GM06990 (cell line): ENCODE measurements around the gene EXPH5.
"Not testable (repeated sequence)": the region's sequence is repeated elsewhere in the genome, so short reads cannot be mapped to it uniquely, and the experiment has no call there.

Source experiments
- DNase-seq: peaks from one replicate; pipeline ENCODE4 v3.0.0-alpha.2; 2011; ENCODE audit not compliant: insufficient read length; ENCODE audit errors: extremely low read depth
- H3K27me3 ChIP-seq: replicated peaks from 2 replicates; pipeline ENCODE4 v1.6.0; 2011; ENCODE audit warnings: low read length; ENCODE audit not compliant: control insufficient read depth, insufficient read depth
- H3K36me3 ChIP-seq: 2 replicates; pipeline ENCODE4 v1.5.1; 2011; ENCODE audit warnings: low read length; ENCODE audit not compliant: control insufficient read depth, insufficient read depth
- H3K4me3 ChIP-seq: replicated peaks from 2 replicates; pipeline ENCODE4 v1.5.1; 2011; ENCODE audit warnings: low read depth, mild to moderate bottlenecking, control low read depth, low read length
- CTCF ChIP-seq: IDR thresholded peaks from 2 replicates; pipeline ENCODE4 v1.5.1; 2011; ENCODE audit warnings: low read length, control low read depth, mild to moderate bottlenecking, inconsistent platforms; ENCODE audit not compliant: insufficient read depth, poor library complexity, severe bottlenecking

EXPH5 gene, protein sequence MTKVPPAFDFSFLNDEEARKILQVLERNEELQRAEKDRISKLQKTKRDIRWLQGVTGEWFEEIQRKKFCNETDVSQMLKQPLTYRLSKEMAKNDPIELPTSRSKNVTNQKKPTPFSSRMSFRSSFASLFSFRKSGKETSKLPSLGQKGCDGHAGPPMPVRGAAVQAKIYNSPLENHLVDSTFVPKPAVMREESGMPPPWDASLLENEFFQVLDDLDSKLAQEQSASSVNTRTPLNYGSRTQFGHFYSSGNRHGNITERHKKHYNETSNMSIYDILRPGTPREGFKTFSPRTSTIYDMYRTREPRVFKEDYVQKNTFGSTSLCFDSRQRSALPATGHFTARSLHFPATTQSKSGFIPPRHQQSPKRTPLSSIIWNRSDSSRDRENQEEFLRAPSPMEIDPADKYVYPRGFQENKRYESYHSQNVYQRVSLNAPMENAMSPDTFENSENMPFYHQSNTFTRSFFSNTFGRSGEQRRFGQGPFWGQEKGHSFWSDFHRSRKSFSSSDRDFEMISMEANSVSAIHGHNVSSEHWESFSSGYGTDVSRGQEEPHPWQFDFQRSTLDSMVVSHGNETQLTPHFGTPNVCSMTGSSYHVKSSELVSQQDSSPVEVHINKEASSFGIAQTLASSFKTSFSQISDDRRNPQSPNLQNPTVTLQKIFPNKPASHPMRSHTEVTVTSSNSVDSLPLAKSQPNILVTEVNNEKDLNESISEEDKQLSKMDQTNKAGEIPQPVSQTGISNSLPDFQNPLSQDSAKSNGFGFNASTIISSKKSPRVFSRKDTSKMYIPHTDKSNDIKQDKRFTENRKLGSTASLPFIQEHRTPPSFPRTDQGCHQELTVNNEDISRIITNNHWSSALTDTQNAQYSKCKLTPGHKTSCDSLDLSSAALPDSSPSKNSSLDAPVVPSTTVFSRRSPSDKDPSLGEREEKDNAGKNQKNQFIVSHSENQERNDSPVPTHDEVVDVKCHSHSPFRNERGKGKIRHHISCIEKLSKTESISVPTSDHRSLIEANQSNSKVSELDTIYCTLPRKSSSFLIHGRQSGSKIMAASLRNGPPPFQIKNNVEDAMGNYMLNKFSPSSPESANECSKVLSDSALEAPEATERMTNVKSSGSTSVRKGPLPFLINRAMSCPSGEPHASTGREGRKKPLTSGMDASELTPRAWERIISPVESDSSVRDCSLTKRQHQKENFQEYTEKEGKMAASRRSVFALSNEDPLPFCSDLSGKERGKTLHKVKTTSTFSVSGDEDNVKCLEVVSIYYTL (N-terminal part only)

DNA sequence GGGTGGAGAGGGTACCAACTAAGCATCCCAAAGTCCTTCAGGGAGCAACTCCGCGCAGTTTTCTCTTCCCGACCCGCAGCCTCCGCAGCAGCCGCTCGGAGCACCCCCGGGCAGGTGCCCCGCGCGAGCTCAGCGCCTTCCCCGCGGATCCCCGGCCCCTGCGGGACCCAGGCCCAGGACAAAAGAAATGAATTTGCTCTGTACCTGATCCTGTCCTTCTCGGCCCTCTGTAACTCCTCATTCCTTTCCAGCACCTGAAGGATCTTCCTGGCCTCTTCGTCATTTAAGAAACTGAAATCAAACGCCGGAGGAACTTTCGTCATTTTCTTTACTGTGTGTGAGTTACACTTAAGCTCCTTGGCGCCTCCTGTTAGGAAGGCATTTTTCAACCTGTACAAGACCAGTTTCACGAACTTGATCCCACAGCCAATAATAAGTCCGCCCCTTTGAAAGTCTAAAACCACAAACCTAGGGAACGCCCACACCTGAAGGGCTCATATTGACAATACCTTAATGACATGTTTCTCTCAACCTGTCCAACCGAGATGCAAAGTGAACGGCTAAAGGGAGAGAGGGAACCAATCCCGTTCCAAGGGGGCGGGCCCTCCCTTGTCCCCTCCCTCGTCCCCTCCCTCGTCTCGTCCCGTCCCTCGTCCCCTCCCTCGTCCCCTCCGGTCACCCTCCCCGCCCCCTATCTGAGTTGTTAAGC, at the start of gene EXPH5:
EXPH5 (minus strand) TSS at position 555 of the 709 bp plus-strand sequence; CDS start at position 323, 232 bp downstream.
- no peak for TF ChIP-seq CTCF
- Histone ChIP-seq H3K36me3 (no peaks in the 10 kb centered on the region), H3K27me3 (no peaks in the 10 kb centered on the region; the same call in 1 of the 2 replicates), H3K4me3 (peak within 1 kb of the TSS; percentile 81)
- DNase-seq: peak; percentile 88

GRCh38 chr11:108641752-108642151, 48.2 kb upstream of the EXPH5 start:
- H3K36me3 ChIP-seq, H3K27me3 ChIP-seq, DNase-seq, H3K4me3 ChIP-seq: not testable (repeated sequence)

DNA sequence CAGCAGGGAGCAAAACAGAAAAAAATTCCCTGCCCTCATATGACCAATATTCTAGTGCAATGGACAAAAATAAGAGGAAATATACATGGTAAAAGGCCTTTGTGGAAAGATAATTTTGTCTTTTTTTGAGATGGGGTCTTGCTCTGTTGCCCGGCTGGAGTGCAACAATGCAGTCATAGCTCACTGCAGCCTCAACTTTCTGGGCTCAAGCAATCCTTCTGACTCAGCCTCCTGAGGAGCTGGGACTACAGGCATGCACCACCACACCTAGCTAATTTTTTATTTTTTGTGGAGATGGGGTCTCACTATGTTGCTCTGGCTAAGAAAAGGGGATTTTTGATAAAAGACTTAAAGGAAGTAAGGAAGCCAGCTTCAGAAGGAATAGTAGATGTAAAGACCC, 45.6 kb upstream of the EXPH5 start:
- DNase-seq: no peak
- no peaks in the 10 kb centered on the region for H3K27me3 ChIP-seq
- no peak for TF ChIP-seq CTCF
- no peaks in the 10 kb centered on the region for H3K36me3 ChIP-seq
- no peak overlapping the region for H3K4me3 ChIP-seq

GRCh38 chr11:108636222-108636621, 42.7 kb upstream of the EXPH5 start:
- Histone ChIP-seq H3K27me3 (no peaks in the 10 kb centered on the region), H3K4me3 (no peak overlapping the region), H3K36me3 (no peaks in the 10 kb centered on the region)
- DNase-seq: no peak
- no peak for TF ChIP-seq CTCF

DNA sequence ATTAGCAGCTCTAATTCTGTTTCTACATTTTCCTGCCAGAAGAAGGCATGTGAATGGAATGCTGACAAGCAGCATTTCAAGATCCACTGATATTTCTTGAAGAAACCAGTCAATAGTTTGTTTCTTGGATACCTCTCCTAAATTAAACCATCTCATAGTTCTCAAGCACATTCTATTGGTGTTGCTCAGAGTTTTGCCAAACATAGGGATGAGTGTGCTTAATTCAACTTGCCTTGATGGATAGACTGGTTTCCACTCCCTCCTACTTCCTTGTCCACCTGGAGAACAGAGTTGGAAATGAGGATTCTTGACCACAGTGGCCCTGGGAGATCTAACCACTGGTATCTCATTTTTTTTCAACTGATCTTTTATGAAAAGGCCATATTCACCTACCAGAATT, 41.5 kb upstream of the EXPH5 start:
- Histone ChIP-seq H3K4me3 (no peak overlapping the region), H3K27me3 (no peaks in the 10 kb centered on the region), H3K36me3 (no peaks in the 10 kb centered on the region)
- TF ChIP-seq CTCF: no peak
- no peak for DNase-seq
